Sigmoid colon (tissue), 4 donors: ENCODE data around the gene TBC1D21.

ENCODE experiments used
- EP300 ChIP-seq, 4 donors: sonication (generic); formaldehyde crosslinking; IDR thresholded peaks; one replicate each; pipeline ENCODE4 v1.6.1; 2017; ENCODE audit warnings: antibody characterized with exemption in 4 of 4
- POLR2AphosphoS5 ChIP-seq, 4 donors: sonication (generic); formaldehyde crosslinking; IDR thresholded peaks; one replicate each; pipeline ENCODE4 v1.6.1; 2017; ENCODE audit warnings: antibody characterized with exemption in 4 of 4
- TF ChIP-seq, protein P1 (sequence below), 4 experiments: fragments of 450-650 bp in 3 of 4; fragments of 200-600 bp in 1 of 4; IDR thresholded peaks; one replicate each; pipeline ENCODE4 v1.5.1; 2016 to 2019; ENCODE audit warnings: antibody characterized with exemption in 4 of 4, mild to moderate bottlenecking in 3 of 4, moderate library complexity in 2 of 4

DNA sequence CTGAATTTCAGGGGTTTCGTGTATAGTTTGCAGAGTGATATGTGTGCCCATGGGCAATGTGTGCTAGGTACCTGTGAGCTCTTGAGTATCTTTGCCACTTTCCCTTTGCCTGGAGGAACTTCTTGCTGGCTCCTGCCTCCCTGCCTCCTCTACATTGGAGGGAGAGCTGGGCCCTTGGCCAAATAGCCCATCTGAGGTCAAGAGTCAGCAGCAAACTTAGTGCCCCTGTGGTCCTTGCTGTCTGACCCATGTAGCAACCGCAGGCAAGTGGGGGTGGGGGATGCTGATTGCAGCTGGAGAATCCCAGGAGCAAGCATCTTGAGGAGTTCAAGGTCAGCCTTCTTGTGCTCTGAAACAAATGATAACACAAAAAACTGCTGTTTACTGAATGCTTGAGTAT is 5.4 kb upstream of the TBC1D21 start:
- TF ChIP-seq, protein P1, sequence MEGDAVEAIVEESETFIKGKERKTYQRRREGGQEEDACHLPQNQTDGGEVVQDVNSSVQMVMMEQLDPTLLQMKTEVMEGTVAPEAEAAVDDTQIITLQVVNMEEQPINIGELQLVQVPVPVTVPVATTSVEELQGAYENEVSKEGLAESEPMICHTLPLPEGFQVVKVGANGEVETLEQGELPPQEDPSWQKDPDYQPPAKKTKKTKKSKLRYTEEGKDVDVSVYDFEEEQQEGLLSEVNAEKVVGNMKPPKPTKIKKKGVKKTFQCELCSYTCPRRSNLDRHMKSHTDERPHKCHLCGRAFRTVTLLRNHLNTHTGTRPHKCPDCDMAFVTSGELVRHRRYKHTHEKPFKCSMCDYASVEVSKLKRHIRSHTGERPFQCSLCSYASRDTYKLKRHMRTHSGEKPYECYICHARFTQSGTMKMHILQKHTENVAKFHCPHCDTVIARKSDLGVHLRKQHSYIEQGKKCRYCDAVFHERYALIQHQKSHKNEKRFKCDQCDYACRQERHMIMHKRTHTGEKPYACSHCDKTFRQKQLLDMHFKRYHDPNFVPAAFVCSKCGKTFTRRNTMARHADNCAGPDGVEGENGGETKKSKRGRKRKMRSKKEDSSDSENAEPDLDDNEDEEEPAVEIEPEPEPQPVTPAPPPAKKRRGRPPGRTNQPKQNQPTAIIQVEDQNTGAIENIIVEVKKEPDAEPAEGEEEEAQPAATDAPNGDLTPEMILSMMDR (IDR thresholded peaks at IDR 0.05), result no peak
- TF ChIP-seq POLR2AphosphoS5 (IDR thresholded peaks at IDR 0.05) (no peak), EP300 (IDR thresholded peaks at IDR 0.05) (no peak)
